T-helper 2 cell treated with Interferon-gamma antibody and Interleukin-4, amounts not matched to agents 5 μg/mL and 100 μg/mL, for 36 hours (primary cell): ENCODE data around the gene CPVL.

Experiments
- DNase-seq: peaks from one replicate; pipeline ENCODE4 v3.0.0; 2021; ENCODE audit warnings: low spot score
- H3K27ac Mint-ChIP-seq: one replicate; pipeline ENCODE4 v1.8.0; 2021; ENCODE audit warnings: mild to moderate bottlenecking, mixed read lengths
- H3K27me3 Mint-ChIP-seq: one replicate; pipeline ENCODE4 v1.8.0; 2021; ENCODE audit warnings: low read depth, mixed read lengths
- H3K36me3 Mint-ChIP-seq: one replicate; pipeline ENCODE4 v1.8.0; 2021; ENCODE audit warnings: low read depth, mixed read lengths
- H3K4me1 Mint-ChIP-seq: one replicate; pipeline ENCODE4 v1.8.0; 2021; ENCODE audit warnings: low read depth, mixed read lengths
- H3K4me3 Mint-ChIP-seq: one replicate; pipeline ENCODE4 v1.8.0; 2022; ENCODE audit warnings: mild to moderate bottlenecking, moderate library complexity, mixed read lengths
- H3K9me3 Mint-ChIP-seq: one replicate; pipeline ENCODE4 v1.8.0; 2021; ENCODE audit warnings: mixed read lengths

Gene CPVL

DNA sequence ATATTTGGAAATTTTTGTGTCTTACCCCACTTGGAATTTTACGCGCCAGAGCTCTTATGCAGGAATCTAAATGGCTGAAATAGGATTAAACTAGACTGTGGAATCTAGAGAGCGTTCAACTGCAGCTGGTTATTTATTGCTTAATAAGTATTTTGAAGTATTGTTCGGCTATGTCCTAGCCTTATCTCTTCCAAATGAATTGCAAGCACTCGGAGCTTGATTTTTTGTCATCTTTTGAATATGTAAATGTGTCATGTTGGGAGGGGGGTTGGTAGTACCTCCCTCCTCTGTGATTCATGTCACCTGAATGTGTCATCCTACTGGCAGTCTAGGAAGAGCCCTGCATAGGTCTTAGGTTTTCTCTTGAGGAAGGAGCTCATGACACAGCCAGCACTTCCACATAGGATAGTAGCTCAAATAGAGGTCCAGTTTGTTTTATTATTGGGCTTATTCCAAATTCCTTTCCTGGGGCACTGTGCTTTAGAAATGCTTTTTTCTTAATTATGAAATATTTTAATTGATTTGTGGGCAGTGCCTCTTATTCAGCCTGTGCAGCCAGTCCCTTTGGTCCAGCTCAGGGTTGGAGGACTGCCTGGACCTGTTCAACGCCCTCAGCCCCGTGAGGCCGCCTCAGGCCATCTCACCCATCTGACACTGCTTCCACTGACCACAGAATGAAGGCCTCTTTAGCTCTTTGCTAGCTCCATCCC is 165.7 kb downstream of the CPVL start:
- Mint-ChIP-seq H3K4me1 (no peaks in the 10 kb centered on the region), H3K27ac (no peak overlapping the region), H3K27me3 (peaks cover 2% of the 10 kb centered on the region), H3K4me3 (no peak overlapping the region), H3K36me3 (no peaks in the 10 kb centered on the region), H3K9me3 (peaks cover 3% of the 10 kb centered on the region)
- no peak for DNase-seq

DNA sequence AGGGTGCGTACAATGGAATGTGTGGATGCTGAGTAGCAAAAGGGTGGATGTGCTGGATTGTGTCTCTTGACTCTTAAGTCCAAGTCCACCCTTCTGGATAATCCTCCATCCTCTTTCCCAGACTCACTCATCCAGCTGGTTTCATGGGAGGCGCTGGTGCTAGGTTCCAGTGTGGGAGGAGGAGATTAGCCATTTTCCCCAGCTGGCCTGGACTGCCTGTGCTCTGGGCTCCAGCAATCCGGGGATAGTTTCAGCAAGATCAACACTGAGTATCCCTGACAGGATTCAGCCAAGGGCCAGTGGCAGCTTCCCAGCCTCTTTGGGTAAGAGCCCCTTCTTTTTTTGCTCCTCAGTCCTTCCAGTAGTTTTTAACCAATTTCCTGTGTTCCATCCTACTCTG is 166.6 kb downstream of the CPVL start:
- H3K36me3 Mint-ChIP-seq = no peaks in the 10 kb centered on the region
- no peak overlapping the region for H3K27ac Mint-ChIP-seq
- H3K4me3 Mint-ChIP-seq = no peak overlapping the region
- no peaks in the 10 kb centered on the region for H3K4me1 Mint-ChIP-seq
- no peak for DNase-seq
- H3K27me3 Mint-ChIP-seq = peaks cover 2% of the 10 kb centered on the region
- H3K9me3 Mint-ChIP-seq = peaks cover 8% of the 10 kb centered on the region

DNA sequence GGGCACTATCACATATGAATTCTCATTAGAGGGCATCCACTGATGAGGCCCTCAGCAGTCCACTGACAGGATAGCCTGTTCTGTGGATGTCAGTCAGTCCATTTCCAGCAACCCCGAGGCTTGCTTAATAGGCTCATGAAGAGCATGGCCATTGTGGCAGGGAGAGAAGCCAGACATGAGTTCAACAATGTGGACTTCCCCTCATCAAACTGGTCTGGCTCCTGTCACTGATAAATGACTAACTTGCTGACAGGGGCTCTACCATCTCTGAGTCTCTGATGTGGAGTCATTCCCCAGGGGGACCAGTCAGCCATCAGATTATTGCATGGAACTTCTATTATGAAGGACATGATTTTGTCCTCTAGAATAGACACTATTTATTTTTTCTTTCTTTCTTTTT is 168.5 kb downstream of the CPVL start:
- Mint-ChIP-seq H3K27me3 (no peaks in the 10 kb centered on the region), H3K27ac (no peak overlapping the region), H3K36me3 (no peaks in the 10 kb centered on the region), H3K4me3 (no peak overlapping the region), H3K9me3 (peaks cover 19% of the 10 kb centered on the region), H3K4me1 (no peaks in the 10 kb centered on the region)
- no peak for DNase-seq

DNA sequence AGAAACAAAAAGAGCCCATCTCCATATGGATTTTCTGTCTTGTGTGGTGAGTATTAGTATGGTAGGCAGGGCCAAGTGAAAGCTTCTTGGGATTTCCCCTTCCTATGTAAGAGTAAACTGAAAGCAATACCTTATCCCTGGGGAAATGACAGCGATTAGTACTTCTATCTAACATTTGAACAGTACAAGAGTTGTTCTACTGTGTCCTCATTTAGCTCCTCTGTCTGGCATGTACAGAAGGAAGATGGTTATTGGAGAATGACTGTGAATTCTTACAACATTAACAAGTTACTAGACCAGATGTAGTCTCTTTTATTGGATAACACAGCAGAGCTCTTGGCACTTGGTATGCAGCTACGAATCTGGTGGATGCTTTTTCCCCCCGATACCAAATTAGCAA is 170.3 kb downstream of the CPVL start:
- no peak overlapping the region for H3K4me3 Mint-ChIP-seq
- DNase-seq = no peak
- H3K27me3 Mint-ChIP-seq = no peaks in the 10 kb centered on the region
- H3K4me1 Mint-ChIP-seq = no peaks in the 10 kb centered on the region
- peaks cover 30% of the 10 kb centered on the region for H3K9me3 Mint-ChIP-seq
- H3K27ac Mint-ChIP-seq = no peak overlapping the region
- H3K36me3 Mint-ChIP-seq = no peaks in the 10 kb centered on the region

DNA sequence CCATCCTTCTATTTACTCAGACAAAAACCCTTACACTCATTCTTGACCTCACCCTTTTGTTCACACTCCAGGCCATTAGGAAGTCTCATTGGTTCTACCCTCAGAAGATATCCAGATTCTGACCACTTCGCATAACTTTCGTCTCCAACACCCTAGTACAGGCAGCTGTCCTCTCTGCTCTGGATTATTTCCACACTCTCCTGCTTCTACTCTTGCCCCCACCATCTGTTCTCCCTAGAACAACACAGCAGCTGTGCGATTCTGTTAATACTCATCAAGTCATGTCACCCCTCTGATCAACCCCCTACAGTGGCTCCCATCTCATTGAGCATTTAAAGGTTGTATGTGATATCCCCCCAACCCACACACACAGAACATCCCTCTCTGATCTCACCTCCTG is 172.7 kb downstream of the CPVL start:
- H3K27me3 Mint-ChIP-seq = no peaks in the 10 kb centered on the region
- no peak overlapping the region for H3K4me3 Mint-ChIP-seq
- no peaks in the 10 kb centered on the region for H3K4me1 Mint-ChIP-seq
- no peaks in the 10 kb centered on the region for H3K36me3 Mint-ChIP-seq
- H3K27ac Mint-ChIP-seq = no peak overlapping the region
- H3K9me3 Mint-ChIP-seq = peaks cover 34% of the 10 kb centered on the region
- no peak for DNase-seq

DNA sequence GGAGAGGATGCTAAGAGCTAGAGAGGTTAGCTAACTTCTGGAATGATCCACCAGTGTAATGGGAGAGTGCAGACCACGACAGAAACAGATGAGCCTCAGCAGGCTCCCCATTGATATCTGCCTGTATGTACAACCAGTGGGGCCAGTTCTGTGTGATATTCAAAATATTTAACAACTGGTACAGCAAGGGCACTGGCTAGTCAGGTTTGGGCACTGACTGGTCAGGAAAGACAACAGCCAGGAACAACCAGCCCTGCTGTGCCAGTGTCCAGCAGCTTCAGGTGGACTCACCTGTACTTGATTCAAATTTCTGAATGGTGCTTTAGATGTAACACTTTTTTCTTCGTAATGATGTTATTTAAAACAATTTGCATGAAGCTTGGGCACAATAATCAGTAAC is 182.3 kb downstream of the CPVL start:
- Mint-ChIP-seq H3K27me3 (peaks cover 19% of the 10 kb centered on the region), H3K36me3 (no peaks in the 10 kb centered on the region), H3K4me1 (no peaks in the 10 kb centered on the region), H3K27ac (no peak overlapping the region), H3K4me3 (no peak overlapping the region), H3K9me3 (no peaks in the 10 kb centered on the region)
- no peak for DNase-seq

DNA sequence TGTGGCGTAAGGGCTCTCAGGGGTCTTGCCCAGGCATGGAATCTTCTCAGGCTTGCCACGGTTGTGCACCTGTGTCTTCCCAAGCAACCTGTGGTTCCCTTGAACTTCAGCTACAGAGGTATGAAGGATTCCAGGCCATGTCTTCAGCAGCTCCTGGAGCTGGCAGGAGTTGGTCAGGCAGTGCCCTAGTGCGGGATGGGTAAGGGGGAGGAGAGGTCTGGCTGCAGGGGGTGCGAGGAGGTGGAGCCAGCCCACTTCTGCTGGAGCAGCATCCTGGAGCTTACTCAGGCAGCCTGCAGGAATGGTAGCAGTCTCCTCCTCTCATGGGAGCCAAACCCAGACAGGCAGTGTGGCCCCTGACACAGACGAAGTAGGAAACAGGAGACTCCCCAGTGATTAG is 184.4 kb downstream of the CPVL start:
- Mint-ChIP-seq H3K4me3 (no peak overlapping the region), H3K27me3 (peaks cover 35% of the 10 kb centered on the region), H3K9me3 (no peaks in the 10 kb centered on the region), H3K27ac (no peak overlapping the region), H3K36me3 (no peaks in the 10 kb centered on the region), H3K4me1 (peaks cover 2% of the 10 kb centered on the region)
- no peak for DNase-seq

DNA sequence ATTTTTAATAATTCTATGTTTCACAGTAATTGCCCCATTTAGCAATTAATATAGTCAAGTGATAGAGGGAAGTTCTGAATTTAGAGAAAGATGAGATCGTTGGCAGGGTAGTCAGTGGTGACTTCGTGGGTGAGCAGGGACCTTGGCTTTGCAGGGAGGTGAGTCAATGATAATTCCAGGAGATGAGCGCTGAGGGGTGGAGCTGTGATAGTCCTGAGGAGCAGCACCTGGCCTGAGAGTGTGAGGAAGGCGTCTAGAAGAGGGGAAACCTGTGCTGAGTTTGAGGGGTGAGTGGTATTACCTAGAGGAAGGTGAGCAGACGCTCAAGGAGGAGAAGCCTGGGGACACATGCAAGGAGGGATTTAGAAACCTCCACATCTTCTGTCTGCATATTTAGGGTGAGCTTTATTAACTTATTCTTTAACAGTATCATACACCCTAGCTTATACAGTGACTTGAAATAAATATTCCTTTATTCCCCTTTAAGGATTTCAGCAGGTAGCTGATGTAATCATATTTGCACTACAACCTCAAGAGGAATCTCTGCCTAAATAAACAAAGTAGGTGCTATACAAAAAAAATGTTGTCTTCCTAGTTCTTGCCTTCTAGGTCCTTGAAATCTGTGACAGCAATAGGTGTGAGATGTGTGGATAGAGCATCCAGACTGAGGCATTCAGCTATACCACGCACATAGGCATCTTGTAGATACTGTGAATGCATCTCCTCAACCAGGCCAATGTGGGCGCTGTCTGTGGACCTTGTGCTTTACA is 186.1 kb downstream of the CPVL start:
- peaks cover 43% of the 10 kb centered on the region for H3K27me3 Mint-ChIP-seq
- no peaks in the 10 kb centered on the region for H3K36me3 Mint-ChIP-seq
- no peak for DNase-seq
- H3K4me3 Mint-ChIP-seq = no peak overlapping the region
- H3K9me3 Mint-ChIP-seq = no peaks in the 10 kb centered on the region
- no peak overlapping the region for H3K27ac Mint-ChIP-seq
- peaks cover 2% of the 10 kb centered on the region for H3K4me1 Mint-ChIP-seq

DNA sequence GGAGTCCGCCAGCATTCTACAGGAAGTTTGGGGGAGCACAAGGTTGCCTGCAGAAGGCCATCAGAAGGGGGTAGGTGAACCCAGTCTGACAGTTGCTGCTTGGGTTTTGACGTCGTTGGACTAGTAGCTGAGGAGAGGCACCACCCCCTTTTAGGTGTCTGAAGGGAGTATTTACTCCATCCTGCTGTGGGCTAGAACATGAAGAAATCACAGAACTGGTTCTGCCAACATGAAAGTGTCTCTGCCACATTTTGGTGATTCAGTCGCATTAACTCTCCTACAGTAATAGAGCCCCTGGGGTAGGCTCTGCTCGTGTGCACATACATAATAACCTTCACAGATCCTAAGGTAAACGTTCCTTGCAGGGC is 187.4 kb downstream of the CPVL start:
- Mint-ChIP-seq H3K27me3 (peaks cover 55% of the 10 kb centered on the region), H3K9me3 (no peaks in the 10 kb centered on the region), H3K4me3 (no peak overlapping the region), H3K36me3 (no peaks in the 10 kb centered on the region), H3K4me1 (peaks cover 2% of the 10 kb centered on the region), H3K27ac (no peak overlapping the region)
- no peak for DNase-seq

DNA sequence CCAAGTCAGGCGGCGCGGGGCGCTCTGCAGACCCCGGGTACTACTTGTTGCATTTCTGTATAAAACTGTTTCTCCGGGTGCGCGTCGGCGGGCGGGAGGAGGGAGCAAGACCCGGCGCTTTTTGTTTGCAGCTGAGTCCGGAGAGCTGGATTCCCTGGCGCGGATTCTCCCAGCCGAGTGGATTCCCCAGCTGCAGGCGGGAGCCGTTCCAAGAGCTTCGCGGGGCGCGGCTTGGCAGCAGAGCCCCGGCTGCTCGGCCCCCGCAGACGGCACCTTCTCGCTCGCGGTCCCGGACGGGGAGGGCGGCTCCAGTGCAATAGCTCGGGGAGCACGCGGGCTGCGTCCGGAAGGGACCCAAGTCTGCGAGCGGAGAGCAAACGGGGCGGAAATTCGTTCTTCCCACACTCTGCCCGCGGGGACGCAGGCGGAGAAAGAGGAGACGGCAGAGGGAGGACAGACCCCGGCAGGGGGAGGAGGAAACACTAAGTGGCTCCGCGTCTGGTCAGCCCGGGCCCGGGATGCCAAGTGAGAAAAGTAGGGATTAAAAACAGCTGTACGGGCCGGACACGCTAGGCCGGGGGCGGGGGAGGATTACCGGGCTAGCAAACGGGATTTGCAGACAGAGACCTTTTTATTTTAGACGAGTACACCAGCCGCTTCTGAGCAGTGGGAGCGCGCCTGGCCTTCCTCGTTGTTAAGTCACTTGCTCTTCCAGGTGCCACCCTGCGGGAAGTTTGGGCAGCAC is 187.9 kb downstream of the CPVL start, which contains the start of gene TRIL:
Gene TRIL, minus strand, starts transcription at position 96 of the 745 bp plus-strand sequence. CDS start 284 bp downstream, outside the sequence.
- no peaks in the 10 kb centered on the region for H3K36me3 Mint-ChIP-seq
- H3K27ac Mint-ChIP-seq = no peak within 1 kb of the TSS
- H3K9me3 Mint-ChIP-seq = no peaks in the 10 kb centered on the region
- no peak within 1 kb of the TSS for H3K4me3 Mint-ChIP-seq
- peaks cover 2% of the 10 kb centered on the region for H3K4me1 Mint-ChIP-seq
- peaks cover 59% of the 10 kb centered on the region for H3K27me3 Mint-ChIP-seq
- DNase-seq = no peak

DNA sequence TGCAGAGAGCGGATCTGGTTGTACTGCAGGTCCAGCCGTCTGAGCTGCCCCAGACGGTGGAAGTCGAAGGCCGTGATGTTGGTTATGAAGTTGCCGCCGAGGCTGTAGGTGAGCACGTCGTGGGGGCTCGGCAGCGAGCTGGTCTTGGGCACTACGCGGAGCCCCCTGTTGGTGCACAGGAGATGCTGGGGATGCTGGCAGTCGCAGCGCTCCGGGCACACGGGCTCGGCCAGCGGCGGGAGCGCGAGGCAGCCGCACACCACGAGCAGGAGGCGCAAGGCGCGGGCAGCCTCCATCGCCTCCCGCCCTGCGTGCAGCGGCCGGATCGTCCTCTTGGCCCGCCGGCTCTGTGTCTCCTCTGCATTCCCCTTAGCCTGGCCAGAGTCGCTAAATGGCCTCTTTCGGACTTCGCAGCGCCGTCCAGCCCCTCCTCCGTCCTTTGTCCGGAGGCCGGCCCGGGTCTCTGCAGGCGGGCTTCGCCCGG is 188.5 kb downstream of the CPVL start:
- no peaks in the 10 kb centered on the region for H3K9me3 Mint-ChIP-seq
- no peaks in the 10 kb centered on the region for H3K36me3 Mint-ChIP-seq
- DNase-seq = no peak
- H3K27me3 Mint-ChIP-seq = peaks cover 65% of the 10 kb centered on the region
- no peak overlapping the region for H3K27ac Mint-ChIP-seq
- H3K4me1 Mint-ChIP-seq = peaks cover 2% of the 10 kb centered on the region
- H3K4me3 Mint-ChIP-seq = no peak overlapping the region

DNA sequence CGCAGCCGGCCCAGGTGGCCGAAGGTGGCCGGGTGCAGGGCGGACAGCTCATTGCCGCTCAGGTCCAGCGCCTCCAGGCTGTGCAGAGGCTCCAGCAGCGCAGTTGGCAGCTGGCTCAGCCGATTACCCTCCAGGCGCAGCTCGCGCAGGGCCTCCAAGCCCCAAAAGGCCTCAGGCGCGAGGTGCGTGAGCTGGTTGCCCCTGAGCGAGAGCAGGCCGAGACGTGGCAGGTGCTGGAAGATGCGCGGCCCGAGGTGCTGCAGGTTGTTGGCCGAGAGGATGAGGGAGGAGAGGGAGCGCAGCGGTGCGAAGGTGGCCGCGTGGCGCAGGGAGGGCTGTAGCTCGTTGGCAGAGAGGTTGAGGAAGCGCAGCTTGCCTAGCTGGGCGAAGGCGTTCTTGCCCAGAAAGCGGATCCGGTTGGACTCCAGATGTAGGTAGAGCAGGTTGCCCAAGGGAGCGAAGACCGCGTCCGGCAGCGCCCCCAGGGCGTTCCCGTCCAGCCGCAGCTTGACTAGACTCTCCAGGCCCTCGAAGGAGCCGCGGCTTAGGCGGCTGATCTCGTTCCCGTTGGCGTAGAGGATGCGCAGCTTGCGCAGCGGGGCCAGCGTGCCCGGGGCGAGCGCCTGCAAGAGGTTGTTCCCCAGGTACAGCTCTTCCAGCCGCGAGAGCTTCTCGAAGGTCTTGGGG is 189.1 kb downstream of the CPVL start:
- no peak for DNase-seq

DNA sequence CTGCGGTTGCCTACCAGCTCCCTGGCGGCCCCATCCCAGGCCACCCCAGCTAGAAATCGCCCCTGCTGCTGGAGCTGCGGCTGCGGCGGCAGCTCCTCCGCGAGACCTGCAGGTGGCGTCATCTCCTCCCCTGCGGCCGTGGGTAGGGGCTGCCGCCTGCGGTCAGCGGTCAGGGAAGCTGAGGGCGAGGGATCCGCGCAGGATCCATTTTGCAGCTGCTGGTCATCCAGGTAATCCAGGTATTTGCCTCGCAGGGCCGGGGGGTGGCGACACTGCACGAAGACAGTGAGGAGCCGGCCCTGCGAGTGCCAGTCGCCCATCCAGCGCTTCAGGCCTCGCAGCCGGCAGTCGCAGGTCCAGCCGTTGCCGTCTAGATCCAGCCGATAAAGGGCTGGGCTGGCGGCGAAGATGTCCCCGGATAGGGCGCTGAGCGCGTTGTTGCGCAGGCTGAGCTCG is 189.7 kb downstream of the CPVL start:
- Mint-ChIP-seq H3K27me3 (peaks cover 74% of the 10 kb centered on the region), H3K4me1 (peaks cover 2% of the 10 kb centered on the region), H3K27ac (no peak overlapping the region), H3K36me3 (no peaks in the 10 kb centered on the region), H3K4me3 (no peak overlapping the region), H3K9me3 (no peaks in the 10 kb centered on the region)
- DNase-seq = no peak

More for the DNA sequence above, 189.1 kb downstream of the CPVL start:
- Mint-ChIP-seq H3K27me3 (peaks cover 70% of the 10 kb centered on the region), H3K4me1 (peaks cover 2% of the 10 kb centered on the region), H3K9me3 (no peaks in the 10 kb centered on the region), H3K36me3 (no peaks in the 10 kb centered on the region), H3K4me3 (no peak overlapping the region), H3K27ac (no peak overlapping the region)
